ENCODE measurements around the gene RNF207.

GRCh38 chr1:6233376-6233775, 27.5 kb downstream of the RNF207 start:
- TF ChIP-seq CTCF (IDR thresholded peaks at IDR 0.05; ENCODE audit: low read depth, low read length) (no peak), MAX (IDR thresholded peaks at IDR 0.05; ENCODE audit: low read depth, low read length) (no peak), POLR2A (IDR thresholded peaks at IDR 0.05; ENCODE audit: extremely low read depth, insufficient read length) (no peak), MYC (IDR thresholded peaks at IDR 0.05; ENCODE audit: low read depth, low read length) (no peak)
